Testis (tissue), 3 donors: ENCODE measurements around the gene SLC13A5. TPM values are rescaled to one million over a fixed set of nuclear protein-coding genes. Genes with fewer than 3 reads are reported as not detected.

Source experiments
- DNase-seq: peaks from one replicate; pipeline ENCODE4 v3.0.0-alpha.2; 2019
- H3K27ac ChIP-seq, 2 donors: fragments of 200-600 bp; sonication (generic); one replicate each; pipeline ENCODE4 v1.5.1; 2019
- H3K27me3 ChIP-seq: fragments of 200-600 bp; sonication (generic); one replicate; pipeline ENCODE4 v1.5.1; 2019
- H3K36me3 ChIP-seq: fragments of 200-600 bp; sonication (generic); one replicate; pipeline ENCODE4 v1.5.1; 2017; ENCODE audit warnings: low read depth; ENCODE audit errors: missing control alignments
- H3K4me1 ChIP-seq: fragments of 200-600 bp; sonication (generic); one replicate; pipeline ENCODE4 v1.5.1; 2019
- H3K4me3 ChIP-seq, 2 donors: fragments of 200-600 bp; sonication (generic); one replicate each; pipeline ENCODE4 v1.5.1; 2017 to 2019
- H3K9me3 ChIP-seq: fragments of 200-600 bp; sonication (generic); one replicate; pipeline ENCODE4 v1.5.1; 2017
- POLR2A ChIP-seq: fragments of 450-650 bp; IDR thresholded peaks from one replicate; pipeline ENCODE4 v1.6.1; 2017; ENCODE audit warnings: antibody characterized with exemption, mild to moderate bottlenecking, moderate library complexity
- WGBS, 2 donors: methylation state at CpG; one replicate each; pipeline ENCODE4 v1.1.5; 2018; 5-methylcytosine and 5-hydroxymethylcytosine counted together
- intact Hi-C: fragments of 100-400 bp; cut with DNase I; formaldehyde crosslinking; loops from one replicate; pipeline ENCODE4 v1.15.1; 2023; ENCODE audit warnings: low total_unique reads
- polyA plus RNA-seq: library from polyadenylated mRNA; stranded (reverse); fragments of 350-450 nt; fragmentation: Illumina TruSeq; extraction: RNeasy Lipid Tissue Mini Kit (QIAGEN cat#74804); gene quantifications from one replicate; pipeline ENCODE4 v1.2.3, GENCODE V29; 2014; ENCODE audit warnings: low read depth, low replicate concordance; ENCODE audit not compliant: insufficient read depth
- total RNA-seq, 2 donors: library from RNA; depleted of rRNA; stranded (reverse); fragments of >200 nt; gene quantifications; one replicate each; pipeline ENCODE4 v1.2.3, GENCODE V29; 2016
- TF ChIP-seq, protein P1 (sequence below), 3 experiments: fragments of 450-650 bp in 2 of 3; fragments of 200-600 bp in 1 of 3; sonication (generic) in 1 of 3; IDR thresholded peaks; one replicate each; pipeline ENCODE4 v1.5.1; 2016 to 2019; ENCODE audit warnings: antibody characterized with exemption in 3 of 3, mild to moderate bottlenecking in 2 of 3, moderate library complexity in 1 of 3

Gene SLC13A5
- total and polyA plus RNA-seq, 3 donors from 2014 or later: 3.1 to 13.0 (median 3.3) TPM

GRCh38 chr17:6691546-6691945 lies 21.6 kb downstream of the SLC13A5 start:
- intact Hi-C loops: no loop called here
- no peaks in the 10 kb centered on the region for H3K27me3 ChIP-seq
- no peaks in the 10 kb centered on the region for H3K9me3 ChIP-seq
- no peaks in the 10 kb centered on the region for H3K36me3 ChIP-seq
- TF ChIP-seq POLR2A: no peak
- TF ChIP-seq, protein P1, sequence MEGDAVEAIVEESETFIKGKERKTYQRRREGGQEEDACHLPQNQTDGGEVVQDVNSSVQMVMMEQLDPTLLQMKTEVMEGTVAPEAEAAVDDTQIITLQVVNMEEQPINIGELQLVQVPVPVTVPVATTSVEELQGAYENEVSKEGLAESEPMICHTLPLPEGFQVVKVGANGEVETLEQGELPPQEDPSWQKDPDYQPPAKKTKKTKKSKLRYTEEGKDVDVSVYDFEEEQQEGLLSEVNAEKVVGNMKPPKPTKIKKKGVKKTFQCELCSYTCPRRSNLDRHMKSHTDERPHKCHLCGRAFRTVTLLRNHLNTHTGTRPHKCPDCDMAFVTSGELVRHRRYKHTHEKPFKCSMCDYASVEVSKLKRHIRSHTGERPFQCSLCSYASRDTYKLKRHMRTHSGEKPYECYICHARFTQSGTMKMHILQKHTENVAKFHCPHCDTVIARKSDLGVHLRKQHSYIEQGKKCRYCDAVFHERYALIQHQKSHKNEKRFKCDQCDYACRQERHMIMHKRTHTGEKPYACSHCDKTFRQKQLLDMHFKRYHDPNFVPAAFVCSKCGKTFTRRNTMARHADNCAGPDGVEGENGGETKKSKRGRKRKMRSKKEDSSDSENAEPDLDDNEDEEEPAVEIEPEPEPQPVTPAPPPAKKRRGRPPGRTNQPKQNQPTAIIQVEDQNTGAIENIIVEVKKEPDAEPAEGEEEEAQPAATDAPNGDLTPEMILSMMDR (IDR thresholded peaks at IDR 0.05): no peak
- WGBS, 2 donors: 74 to 88% methylated on average over 3 of the region's 3 CpGs
- DNase-seq: no peak
- no peaks in the 10 kb centered on the region for H3K4me1 ChIP-seq
- no peak overlapping the region for H3K4me3 ChIP-seq
- no peak overlapping the region for H3K27ac ChIP-seq

- H3K4me1 ChIP-seq: no peaks in the 10 kb centered on the region
- H3K27me3 ChIP-seq: no peaks in the 10 kb centered on the region
- intact Hi-C loops: no loop called here
- TF ChIP-seq, protein P1 (IDR thresholded peaks at IDR 0.05): no peak
- no peak for TF ChIP-seq POLR2A
- H3K27ac ChIP-seq: no peak overlapping the region
- WGBS, 2 donors: 89 to 91% methylated on average over 10 to 11 of the region's 11 CpGs
- H3K4me3 ChIP-seq: no peak overlapping the region
- DNase-seq: no peak
- no peaks in the 10 kb centered on the region for H3K9me3 ChIP-seq
- no peaks in the 10 kb centered on the region for H3K36me3 ChIP-seq
These were observed 22.5 kb downstream of the SLC13A5 start for GRCh38 chr17:6690641-6691040.

GRCh38 chr17:6688944-6689343 lies 24.2 kb downstream of the SLC13A5 start:
- 91 to 94% methylated on average over 9 of the region's 9 CpGs for WGBS, 2 donors
- Histone ChIP-seq H3K4me3 (no peak overlapping the region), H3K4me1 (no peaks in the 10 kb centered on the region), H3K9me3 (no peaks in the 10 kb centered on the region), H3K36me3 (no peaks in the 10 kb centered on the region), H3K27ac (no peak overlapping the region), H3K27me3 (no peaks in the 10 kb centered on the region)
- intact Hi-C loops: no loop called here
- TF ChIP-seq POLR2A: no peak
- TF ChIP-seq, protein P1 (IDR thresholded peaks at IDR 0.05): no peak
- no peak for DNase-seq

DNA sequence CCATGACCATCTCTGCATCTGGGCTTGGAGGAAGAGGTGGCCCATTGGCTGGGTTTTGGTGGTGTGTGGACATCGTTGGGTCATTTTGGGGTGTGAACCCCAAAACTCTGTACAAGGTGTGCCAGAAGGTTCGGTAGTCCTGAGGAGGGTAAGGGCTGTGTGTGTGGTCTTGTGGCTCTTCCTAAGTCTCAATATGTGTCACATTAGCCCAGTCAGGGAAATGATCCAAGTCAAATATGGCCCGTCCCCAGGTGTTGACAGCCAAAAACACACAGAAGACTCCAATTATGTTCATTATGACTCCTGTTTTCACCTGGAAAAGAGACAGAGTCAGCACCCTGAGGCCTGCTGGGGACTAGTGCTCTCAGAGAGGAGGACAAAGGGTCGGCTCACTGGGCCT lies 27.1 kb downstream of the SLC13A5 start:
- DNase-seq: no peak
- no peak for TF ChIP-seq POLR2A
- TF ChIP-seq, protein P1 (IDR thresholded peaks at IDR 0.05): no peak
- Histone ChIP-seq H3K27ac (no peak overlapping the region), H3K4me3 (no peak overlapping the region), H3K4me1 (no peaks in the 10 kb centered on the region), H3K27me3 (no peaks in the 10 kb centered on the region), H3K9me3 (no peaks in the 10 kb centered on the region), H3K36me3 (no peaks in the 10 kb centered on the region)
- intact Hi-C loops: no loop called here
- 84 to 90% methylated on average over 2 to 4 of the region's 4 CpGs for WGBS, 2 donors

GRCh38 chr17:6684881-6685767 lies 28.0 kb downstream of the SLC13A5 start:
- Histone ChIP-seq H3K36me3 (no peaks in the 10 kb centered on the region), H3K4me3 (no peak overlapping the region), H3K9me3 (no peaks in the 10 kb centered on the region), H3K27ac (no peak overlapping the region), H3K27me3 (no peaks in the 10 kb centered on the region), H3K4me1 (no peaks in the 10 kb centered on the region)
- 87 to 95% methylated on average over 9 to 14 of the region's 14 CpGs for WGBS, 2 donors
- DNase-seq: no peak
- TF ChIP-seq POLR2A: no peak
- TF ChIP-seq, protein P1 (IDR thresholded peaks at IDR 0.05): no peak
- intact Hi-C loops: no loop called here
